Upper lobe of left lung (tissue), 6 donors: ENCODE results near the gene CXCR5. TPM values are rescaled to one million over a fixed set of nuclear protein-coding genes. Genes with fewer than 3 reads are reported as not detected.

ENCODE experiments used
- ATAC-seq, 2 donors: fragments of 200-7000 bp; cut with Tn5 transposase; one replicate each; pipeline ENCODE4 v1.9.1; 2022; ENCODE audit warnings: mild to moderate bottlenecking in 2 of 2, moderate library complexity in 2 of 2; ENCODE audit not compliant: low FRiP score in 2 of 2
- DNase-seq, 2 donors: peaks; one replicate each; pipeline ENCODE4 v3.0.0-alpha.2; 2019 to 2020
- H3K27ac ChIP-seq, 4 donors: fragments of 200-600 bp; sonication (generic); one replicate each; pipeline ENCODE4 v1.5.1; 2016 to 2019
- H3K27me3 ChIP-seq, 4 donors: fragments of 200-600 bp; sonication (generic); one replicate each; pipeline ENCODE4 v1.5.1; 2017 to 2019
- H3K36me3 ChIP-seq, 4 donors: fragments of 200-600 bp; sonication (generic); one replicate each; pipeline ENCODE4 v1.5.1; 2016 to 2019
- H3K4me1 ChIP-seq, 4 donors: fragments of 200-600 bp; sonication (generic); one replicate each; pipeline ENCODE4 v1.5.1; 2018 to 2019
- H3K4me3 ChIP-seq, 4 donors: fragments of 200-600 bp; sonication (generic); one replicate each; pipeline ENCODE4 v1.5.1; 2017 to 2019; ENCODE audit warnings: mild to moderate bottlenecking in 2 of 4, moderate library complexity in 1 of 4
- H3K9me3 ChIP-seq, 4 donors: fragments of 200-600 bp; sonication (generic); one replicate each; pipeline ENCODE4 v1.5.1; 2018 to 2019
- EP300 ChIP-seq, 4 donors: sonication (generic); formaldehyde crosslinking; IDR thresholded peaks; one replicate each; pipeline ENCODE4 v1.5.1; 2017; ENCODE audit warnings: antibody characterized with exemption in 4 of 4, control low read depth in 2 of 4
- POLR2A ChIP-seq, 4 donors: fragments of 450-650 bp; IDR thresholded peaks; one replicate each; pipeline ENCODE4 v1.5.1; 2016 to 2017; ENCODE audit warnings: antibody characterized with exemption in 4 of 4, mild to moderate bottlenecking in 2 of 4
- POLR2AphosphoS5 ChIP-seq, 2 donors: sonication (generic); formaldehyde crosslinking; IDR thresholded peaks; one replicate each; pipeline ENCODE4 v1.5.1; 2017; ENCODE audit warnings: antibody characterized with exemption in 2 of 2
- WGBS, 2 donors: methylation state at CpG; one replicate each; pipeline ENCODE4 v1.1.5; 2017 to 2018; 5-methylcytosine and 5-hydroxymethylcytosine counted together
- small RNA-seq, 4 donors: library from RNA; depleted of rRNA; stranded (forward); fragments of <200 nt; gene quantifications; one replicate each; pipeline ENCODE3, GENCODE V24; 2016
- total RNA-seq, 6 donors: library from RNA; depleted of rRNA in 4 of 6; stranded (reverse); fragments of >200 nt in 4 of 6; gene quantifications; one replicate each; pipeline versions ENCODE4 v1.1.0 to v1.2.1, GENCODE V29; 2016 to 2021
- TF ChIP-seq, protein P1 (sequence below), 6 experiments: fragments of 450-650 bp in 4 of 6; fragments of 200-600 bp in 2 of 6; sonication (generic) in 2 of 6; IDR thresholded peaks; one replicate each; pipeline ENCODE4 v1.5.1; 2016 to 2019; ENCODE audit warnings: antibody characterized with exemption in 6 of 6
- donor health status: DM: no; HTN: no; CAD: no; lungs with moderate emphysema.
- donor health status: DM: no; HTN: yes; CAD: no; lungs with severe emphysema.

The CXCR5 gene
- total RNA-seq, 6 donors from 2014 or later = under 0.01 to 0.17 (median 0.16) TPM; not detected in 2

DNA sequence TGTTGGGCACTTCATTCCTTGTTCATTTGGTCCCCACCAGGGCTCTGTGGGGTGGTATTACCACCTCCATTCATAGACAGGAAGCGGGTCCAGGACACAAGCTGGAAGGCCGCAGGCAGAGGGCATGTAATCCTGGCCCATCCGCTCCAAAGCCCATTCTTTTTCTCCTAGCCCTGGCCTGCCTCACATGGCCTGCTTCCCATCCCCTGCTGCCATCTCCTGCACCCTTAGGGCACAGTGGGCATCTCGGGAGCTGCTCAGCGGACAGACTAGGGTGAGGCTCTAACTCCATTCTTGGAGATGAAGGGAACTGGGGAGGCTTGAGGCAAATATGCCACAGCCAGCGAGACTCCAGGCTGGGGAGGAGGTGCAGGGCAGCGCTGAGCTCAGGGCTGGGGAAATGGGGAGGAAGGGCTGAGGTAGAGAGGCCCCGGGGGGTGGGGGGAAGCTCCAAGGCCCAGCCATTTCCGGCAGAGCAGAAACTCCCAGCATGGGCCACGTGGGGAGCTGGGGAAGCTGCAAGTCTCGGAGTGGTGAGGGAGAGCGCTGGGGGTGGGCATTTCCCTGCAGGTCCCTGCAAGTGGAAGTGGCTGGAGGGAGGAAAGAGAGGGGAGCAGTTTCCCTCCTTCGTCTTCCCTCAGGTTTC lies 56.4 kb downstream of the CXCR5 start:
- ATAC-seq (peak; percentile 36 to 53), DNase-seq (peak in 1 of 2 donors; percentile 32)
- no peak overlapping the region for H3K27ac ChIP-seq
- TF ChIP-seq EP300 (IDR thresholded peaks at IDR 0.05) (no peak), POLR2A (IDR thresholded peaks at IDR 0.05) (no peak), POLR2AphosphoS5 (IDR thresholded peaks at IDR 0.05) (no peak)
- TF ChIP-seq, protein P1, sequence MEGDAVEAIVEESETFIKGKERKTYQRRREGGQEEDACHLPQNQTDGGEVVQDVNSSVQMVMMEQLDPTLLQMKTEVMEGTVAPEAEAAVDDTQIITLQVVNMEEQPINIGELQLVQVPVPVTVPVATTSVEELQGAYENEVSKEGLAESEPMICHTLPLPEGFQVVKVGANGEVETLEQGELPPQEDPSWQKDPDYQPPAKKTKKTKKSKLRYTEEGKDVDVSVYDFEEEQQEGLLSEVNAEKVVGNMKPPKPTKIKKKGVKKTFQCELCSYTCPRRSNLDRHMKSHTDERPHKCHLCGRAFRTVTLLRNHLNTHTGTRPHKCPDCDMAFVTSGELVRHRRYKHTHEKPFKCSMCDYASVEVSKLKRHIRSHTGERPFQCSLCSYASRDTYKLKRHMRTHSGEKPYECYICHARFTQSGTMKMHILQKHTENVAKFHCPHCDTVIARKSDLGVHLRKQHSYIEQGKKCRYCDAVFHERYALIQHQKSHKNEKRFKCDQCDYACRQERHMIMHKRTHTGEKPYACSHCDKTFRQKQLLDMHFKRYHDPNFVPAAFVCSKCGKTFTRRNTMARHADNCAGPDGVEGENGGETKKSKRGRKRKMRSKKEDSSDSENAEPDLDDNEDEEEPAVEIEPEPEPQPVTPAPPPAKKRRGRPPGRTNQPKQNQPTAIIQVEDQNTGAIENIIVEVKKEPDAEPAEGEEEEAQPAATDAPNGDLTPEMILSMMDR (IDR thresholded peaks at IDR 0.05) = no peak
- H3K4me3 ChIP-seq = no peak overlapping the region
- WGBS, 2 donors = 39 to 44% methylated on average over 9 to 13 of the region's 13 CpGs
- H3K36me3 ChIP-seq = no peaks in the 10 kb centered on the region
- no peaks in the 10 kb centered on the region for H3K27me3 ChIP-seq
- peaks cover 0 to 9% (median 7%) of the 10 kb centered on the region in 4 donors for H3K4me1 ChIP-seq
- H3K9me3 ChIP-seq = no peaks in the 10 kb centered on the region

GRCh38 chr11:118947091-118947490 lies 63.4 kb downstream of the CXCR5 start:
- ATAC-seq = no peak

More at GRCh38 chr11:118947091-118947490, 63.4 kb downstream of the CXCR5 start:
- no peak for DNase-seq
- WGBS, 2 donors = 21 to 31% methylated on average over 2 of the region's 2 CpGs
- TF ChIP-seq EP300 (IDR thresholded peaks at IDR 0.05) (no peak), POLR2AphosphoS5 (IDR thresholded peaks at IDR 0.05) (no peak), POLR2A (IDR thresholded peaks at IDR 0.05) (no peak)
- TF ChIP-seq, protein P1 (IDR thresholded peaks at IDR 0.05) = no peak
- H3K9me3 ChIP-seq = no peaks in the 10 kb centered on the region
- no peaks in the 10 kb centered on the region for H3K4me1 ChIP-seq
- no peaks in the 10 kb centered on the region for H3K27me3 ChIP-seq
- no peaks in the 10 kb centered on the region for H3K36me3 ChIP-seq
- no peak overlapping the region for H3K4me3 ChIP-seq
- no peak overlapping the region for H3K27ac ChIP-seq

Small RNA genes within 50 kb of the gene (small RNA-seq; reads per million reads assigned to genes)
- 0 reads per million in 4 donors for gene MIR4492
- 0 reads per million in 4 donors for gene RF00019
- gene RN7SL688P = 0 reads per million in 4 donors

Other genes with a start within 250 kb of the CXCR5 start
- gene TREH, start 204.2 kb upstream of the CXCR5 start, total RNA-seq = 1 to 10 TPM in 1 of 6 donors, under 1 TPM in 2, not detected in 3; 0.17 to 1.0 (median 0.89) TPM
- gene DDX6, start 92.7 kb upstream of the CXCR5 start, total RNA-seq = 100 to 1,000 TPM in 2 of 6 donors, 10 to 100 TPM in 4; 39.8 to 107 (median 76.7) TPM
- 10 to 100 TPM; 28.7 to 70.2 (median 66.4) TPM for gene BCL9L, start 42.0 kb downstream of the CXCR5 start, total RNA-seq
- gene UPK2, start 72.4 kb downstream of the CXCR5 start, total RNA-seq = not detected
- gene FOXR1, start 87.9 kb downstream of the CXCR5 start, total RNA-seq = not detected
- 100 to 1,000 TPM in 3 of 6 donors, 10 to 100 TPM in 3; 44.3 to 407 (median 94.3) TPM for gene CENATAC, start 114.2 kb downstream of the CXCR5 start, total RNA-seq
- 1,000 to 10,000 TPM in 2 of 6 donors, 100 to 1,000 TPM in 4; 253 to 1,288 (median 830) TPM for gene RPS25, start 134.5 kb downstream of the CXCR5 start, total RNA-seq
- gene TRAPPC4, start 134.9 kb downstream of the CXCR5 start, total RNA-seq = 10 to 100 TPM; 44.2 to 77.5 (median 63.6) TPM
- 10 to 100 TPM; 11.4 to 29.0 (median 19.9) TPM for gene SLC37A4, start 147.0 kb downstream of the CXCR5 start, total RNA-seq
- gene HYOU1, start 173.3 kb downstream of the CXCR5 start, total RNA-seq = 100 to 1,000 TPM in 1 of 6 donors, 10 to 100 TPM in 5; 33.5 to 202 (median 72.7) TPM
- gene VPS11, start 183.9 kb downstream of the CXCR5 start, total RNA-seq = 10 to 100 TPM; 24.9 to 88.0 (median 40.4) TPM
- gene HMBS, start 201.0 kb downstream of the CXCR5 start, total RNA-seq = 10 to 100 TPM in 5 of 6 donors, 1 to 10 TPM in 1; 8.4 to 20.4 (median 13.4) TPM
- gene DPAGT1, start 218.0 kb downstream of the CXCR5 start, total RNA-seq = 10 to 100 TPM; 18.6 to 43.9 (median 28.3) TPM
- gene C2CD2L, start 223.5 kb downstream of the CXCR5 start, total RNA-seq = 10 to 100 TPM; 13.0 to 26.2 (median 19.8) TPM
- 10 to 100 TPM; 22.3 to 90.1 (median 25.6) TPM for gene HINFP, start 237.7 kb downstream of the CXCR5 start, total RNA-seq